ENCODE data around the gene MMP25. TPM values are rescaled to one million over a fixed set of nuclear protein-coding genes. Genes with fewer than 3 reads are reported as not detected.
A peak's percentile ranks its signal among the peaks of the same experiment; 100 is the strongest.

MMP25 gene
- total RNA-seq, 1 donor from 2014 or later = 0.89 TPM

GRCh38 chr16:3046641-3047386 lies 453 bp downstream of the MMP25 start:
- DNase-seq (ENCODE audit: low read depth) = no peak
- peaks cover 8% of the 10 kb centered on the region for H3K4me1 ChIP-seq (ENCODE audit: insufficient read depth, low read length)
- H3K4me2 ChIP-seq (ENCODE audit: low read length) = peak overlapping the region; percentile 84
- H3K79me2 ChIP-seq (ENCODE audit: insufficient read depth, low read length) = no peaks in the 10 kb centered on the region
- H3K4me3 Mint-ChIP-seq (ENCODE audit: unreplicated experiment) = peak overlapping the region; percentile 50
- H3K4me3 ChIP-seq (ENCODE audit: insufficient read depth, low read depth, low read length) = no peak overlapping the region
- TF ChIP-seq EZH2 (IDR thresholded peaks at IDR 0.05; ENCODE audit: insufficient read depth, low read length) = peak; percentile 93
- TF ChIP-seq, protein P1, sequence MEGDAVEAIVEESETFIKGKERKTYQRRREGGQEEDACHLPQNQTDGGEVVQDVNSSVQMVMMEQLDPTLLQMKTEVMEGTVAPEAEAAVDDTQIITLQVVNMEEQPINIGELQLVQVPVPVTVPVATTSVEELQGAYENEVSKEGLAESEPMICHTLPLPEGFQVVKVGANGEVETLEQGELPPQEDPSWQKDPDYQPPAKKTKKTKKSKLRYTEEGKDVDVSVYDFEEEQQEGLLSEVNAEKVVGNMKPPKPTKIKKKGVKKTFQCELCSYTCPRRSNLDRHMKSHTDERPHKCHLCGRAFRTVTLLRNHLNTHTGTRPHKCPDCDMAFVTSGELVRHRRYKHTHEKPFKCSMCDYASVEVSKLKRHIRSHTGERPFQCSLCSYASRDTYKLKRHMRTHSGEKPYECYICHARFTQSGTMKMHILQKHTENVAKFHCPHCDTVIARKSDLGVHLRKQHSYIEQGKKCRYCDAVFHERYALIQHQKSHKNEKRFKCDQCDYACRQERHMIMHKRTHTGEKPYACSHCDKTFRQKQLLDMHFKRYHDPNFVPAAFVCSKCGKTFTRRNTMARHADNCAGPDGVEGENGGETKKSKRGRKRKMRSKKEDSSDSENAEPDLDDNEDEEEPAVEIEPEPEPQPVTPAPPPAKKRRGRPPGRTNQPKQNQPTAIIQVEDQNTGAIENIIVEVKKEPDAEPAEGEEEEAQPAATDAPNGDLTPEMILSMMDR (IDR thresholded peaks at IDR 0.05; ENCODE audit: insufficient read depth, low read depth, low read length) = no peak
- peaks cover 20% of the 10 kb centered on the region for H3K27me3 ChIP-seq (ENCODE audit: insufficient read depth, low read length)
- no peaks in the 10 kb centered on the region for H3K4me1 Mint-ChIP-seq (ENCODE audit: low read depth, unreplicated experiment)
- no peak overlapping the region for H3K9ac ChIP-seq (ENCODE audit: low read length)
- no peak overlapping the region for H2AFZ ChIP-seq (ENCODE audit: low read depth, low read length)
- no peaks in the 10 kb centered on the region for H3K9me3 Mint-ChIP-seq (ENCODE audit: unreplicated experiment)
- no peaks in the 10 kb centered on the region for H3K36me3 Mint-ChIP-seq (ENCODE audit: low read depth, unreplicated experiment)
- no peaks in the 10 kb centered on the region for H4K20me1 ChIP-seq (ENCODE audit: insufficient read depth, low read length)
- no peak for FAIRE-seq
- no peak overlapping the region for H3K27ac ChIP-seq (ENCODE audit: low read depth, low read length)
- H3K9me3 ChIP-seq (ENCODE audit: insufficient read depth, low read depth, low read length) = no peaks in the 10 kb centered on the region
- no peaks in the 10 kb centered on the region for H3K36me3 ChIP-seq (ENCODE audit: insufficient read depth, low read length)
- H3K27ac Mint-ChIP-seq (ENCODE audit: unreplicated experiment) = no peak overlapping the region
- peaks cover 37% of the 10 kb centered on the region for H3K27me3 Mint-ChIP-seq (ENCODE audit: low read depth, unreplicated experiment)

DNA sequence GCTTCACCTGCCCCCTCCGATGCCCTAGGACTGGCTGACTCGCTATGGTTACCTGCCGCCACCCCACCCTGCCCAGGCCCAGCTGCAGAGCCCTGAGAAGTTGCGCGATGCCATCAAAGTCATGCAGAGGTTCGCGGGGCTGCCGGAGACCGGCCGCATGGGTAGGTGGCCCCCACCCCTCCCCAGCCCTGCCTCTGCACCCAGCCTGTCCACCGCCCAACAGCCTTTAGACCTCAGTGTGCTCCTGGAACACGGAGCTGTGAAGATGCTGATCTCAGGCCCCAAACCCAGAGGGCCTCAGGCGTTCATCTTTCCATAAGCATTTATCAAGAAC lies 993 bp downstream of the MMP25 start:
- H3K27ac ChIP-seq (ENCODE audit: low read depth, low read length) = no peak overlapping the region
- H4K20me1 ChIP-seq (ENCODE audit: insufficient read depth, low read length) = no peaks in the 10 kb centered on the region
- H3K79me2 ChIP-seq (ENCODE audit: insufficient read depth, low read length) = no peaks in the 10 kb centered on the region
- no peak overlapping the region for H3K4me2 ChIP-seq (ENCODE audit: low read length)
- no peaks in the 10 kb centered on the region for H3K36me3 ChIP-seq (ENCODE audit: insufficient read depth, low read length)
- H3K4me1 ChIP-seq (ENCODE audit: insufficient read depth, low read length) = peaks cover 8% of the 10 kb centered on the region
- DNase-seq (ENCODE audit: low read depth) (no peak), FAIRE-seq (no peak)
- no peak overlapping the region for H2AFZ ChIP-seq (ENCODE audit: low read depth, low read length)
- Mint-ChIP-seq H3K4me1 (ENCODE audit: low read depth, unreplicated experiment) (no peaks in the 10 kb centered on the region), H3K36me3 (ENCODE audit: low read depth, unreplicated experiment) (no peaks in the 10 kb centered on the region), H3K4me3 (ENCODE audit: unreplicated experiment) (peak overlapping the region; percentile 54), H3K27me3 (ENCODE audit: low read depth, unreplicated experiment) (peaks cover 39% of the 10 kb centered on the region), H3K27ac (ENCODE audit: unreplicated experiment) (no peak overlapping the region), H3K9me3 (ENCODE audit: unreplicated experiment) (no peaks in the 10 kb centered on the region)
- no peak overlapping the region for H3K4me3 ChIP-seq (ENCODE audit: insufficient read depth, low read depth, low read length)
- H3K9me3 ChIP-seq (ENCODE audit: insufficient read depth, low read depth, low read length) = no peaks in the 10 kb centered on the region
- H3K27me3 ChIP-seq (ENCODE audit: insufficient read depth, low read length) = peaks cover 20% of the 10 kb centered on the region
- TF ChIP-seq, protein P1 (IDR thresholded peaks at IDR 0.05; ENCODE audit: insufficient read depth, low read depth, low read length) = no peak
- TF ChIP-seq EZH2 (IDR thresholded peaks at IDR 0.05; ENCODE audit: insufficient read depth, low read length) = no peak
- no peak overlapping the region for H3K9ac ChIP-seq (ENCODE audit: low read length)

- H3K4me2 ChIP-seq (ENCODE audit: low read length) = no peak overlapping the region
- no peak overlapping the region for H3K9ac ChIP-seq (ENCODE audit: low read length)
- Mint-ChIP-seq H3K4me1 (ENCODE audit: low read depth, unreplicated experiment) (no peaks in the 10 kb centered on the region), H3K4me3 (ENCODE audit: unreplicated experiment) (no peak overlapping the region), H3K9me3 (ENCODE audit: unreplicated experiment) (peaks cover 3% of the 10 kb centered on the region), H3K27ac (ENCODE audit: unreplicated experiment) (no peak overlapping the region), H3K36me3 (ENCODE audit: low read depth, unreplicated experiment) (peaks cover 2% of the 10 kb centered on the region), H3K27me3 (ENCODE audit: low read depth, unreplicated experiment) (peaks cover 30% of the 10 kb centered on the region)
- no peak overlapping the region for H2AFZ ChIP-seq (ENCODE audit: low read depth, low read length)
- peaks cover 8% of the 10 kb centered on the region for H3K4me1 ChIP-seq (ENCODE audit: insufficient read depth, low read length)
- H3K36me3 ChIP-seq (ENCODE audit: insufficient read depth, low read length) = no peaks in the 10 kb centered on the region
- DNase-seq (ENCODE audit: low read depth) (no peak), FAIRE-seq (no peak)
- no peak overlapping the region for H3K27ac ChIP-seq (ENCODE audit: low read depth, low read length)
- TF ChIP-seq, protein P1 (IDR thresholded peaks at IDR 0.05; ENCODE audit: insufficient read depth, low read depth, low read length) = no peak
- no peak for TF ChIP-seq EZH2 (IDR thresholded peaks at IDR 0.05; ENCODE audit: insufficient read depth, low read length)
- no peaks in the 10 kb centered on the region for H3K9me3 ChIP-seq (ENCODE audit: insufficient read depth, low read depth, low read length)
- peaks cover 20% of the 10 kb centered on the region for H3K27me3 ChIP-seq (ENCODE audit: insufficient read depth, low read length)
- H3K4me3 ChIP-seq (ENCODE audit: insufficient read depth, low read depth, low read length) = no peak overlapping the region
- peaks cover 3% of the 10 kb centered on the region for H4K20me1 ChIP-seq (ENCODE audit: insufficient read depth, low read length)
- no peaks in the 10 kb centered on the region for H3K79me2 ChIP-seq (ENCODE audit: insufficient read depth, low read length)
Measured at GRCh38 chr16:3049921-3050481, 3.6 kb downstream of the MMP25 start.
